Chondrocyte (in vitro differentiated cells): ENCODE results near the gene ZFP36L2. TPM values are rescaled to one million over a fixed set of nuclear protein-coding genes. Genes with fewer than 3 reads are reported as not detected.

ENCODE experiments used
- DNase-seq: peaks from one replicate; pipeline ENCODE4 v3.0.0; 2021; ENCODE audit warnings: mixed read lengths, low spot score
- H3K27ac Mint-ChIP-seq: one replicate; pipeline ENCODE4 v1.8.0; 2021; ENCODE audit warnings: mild to moderate bottlenecking, moderate library complexity, mixed read lengths; ENCODE audit not compliant: unreplicated experiment
- H3K27me3 Mint-ChIP-seq: 2 replicates; pipeline ENCODE4 v1.8.0; 2021; ENCODE audit warnings: low read depth, mixed read lengths
- H3K36me3 Mint-ChIP-seq: 2 replicates; pipeline ENCODE4 v1.8.0; 2021; ENCODE audit warnings: low read depth, mixed read lengths
- H3K4me1 Mint-ChIP-seq: 2 replicates; pipeline ENCODE4 v1.8.0; 2021; ENCODE audit warnings: low read depth, mild to moderate bottlenecking, mixed read lengths
- H3K4me3 Mint-ChIP-seq: one replicate; pipeline ENCODE4 v1.8.0; 2021; ENCODE audit warnings: mild to moderate bottlenecking, moderate library complexity, mixed read lengths; ENCODE audit not compliant: unreplicated experiment
- H3K9me3 Mint-ChIP-seq: 2 replicates; pipeline ENCODE4 v1.8.0; 2021; ENCODE audit warnings: low read depth, mixed read lengths
- CTCF ChIP-seq: fragments of 200-600 bp; sonication (generic); IDR thresholded peaks from 2 replicates; pipeline ENCODE4 v1.5.0; 2021; ENCODE audit warnings: antibody characterized with exemption, mild to moderate bottlenecking, moderate library complexity
- total RNA-seq: library from RNA; stranded (reverse); gene quantifications from 3 replicates; pipeline ENCODE4 v1.2.1, GENCODE V29; 2021

ZFP36L2 gene
- total RNA-seq, 1 donor from 2014 or later: 98.3 TPM

GRCh38 chr2:43212931-43213330 is 13.5 kb downstream of the ZFP36L2 start:
- peaks cover 18% of the 10 kb centered on the region for H3K4me1 Mint-ChIP-seq
- H3K27ac Mint-ChIP-seq: no peak overlapping the region
- H3K36me3 Mint-ChIP-seq: no peaks in the 10 kb centered on the region
- no peak overlapping the region for H3K4me3 Mint-ChIP-seq
- no peaks in the 10 kb centered on the region for H3K9me3 Mint-ChIP-seq
- H3K27me3 Mint-ChIP-seq: no peaks in the 10 kb centered on the region
- no peak for DNase-seq
- no peak for TF ChIP-seq CTCF

GRCh38 chr2:43212216-43212835 is 14.1 kb downstream of the ZFP36L2 start:
- Mint-ChIP-seq H3K27ac (no peak overlapping the region), H3K36me3 (no peaks in the 10 kb centered on the region), H3K4me1 (peaks cover 12% of the 10 kb centered on the region), H3K9me3 (no peaks in the 10 kb centered on the region), H3K4me3 (no peak overlapping the region), H3K27me3 (no peaks in the 10 kb centered on the region)
- no peak for TF ChIP-seq CTCF
- no peak for DNase-seq

DNA sequence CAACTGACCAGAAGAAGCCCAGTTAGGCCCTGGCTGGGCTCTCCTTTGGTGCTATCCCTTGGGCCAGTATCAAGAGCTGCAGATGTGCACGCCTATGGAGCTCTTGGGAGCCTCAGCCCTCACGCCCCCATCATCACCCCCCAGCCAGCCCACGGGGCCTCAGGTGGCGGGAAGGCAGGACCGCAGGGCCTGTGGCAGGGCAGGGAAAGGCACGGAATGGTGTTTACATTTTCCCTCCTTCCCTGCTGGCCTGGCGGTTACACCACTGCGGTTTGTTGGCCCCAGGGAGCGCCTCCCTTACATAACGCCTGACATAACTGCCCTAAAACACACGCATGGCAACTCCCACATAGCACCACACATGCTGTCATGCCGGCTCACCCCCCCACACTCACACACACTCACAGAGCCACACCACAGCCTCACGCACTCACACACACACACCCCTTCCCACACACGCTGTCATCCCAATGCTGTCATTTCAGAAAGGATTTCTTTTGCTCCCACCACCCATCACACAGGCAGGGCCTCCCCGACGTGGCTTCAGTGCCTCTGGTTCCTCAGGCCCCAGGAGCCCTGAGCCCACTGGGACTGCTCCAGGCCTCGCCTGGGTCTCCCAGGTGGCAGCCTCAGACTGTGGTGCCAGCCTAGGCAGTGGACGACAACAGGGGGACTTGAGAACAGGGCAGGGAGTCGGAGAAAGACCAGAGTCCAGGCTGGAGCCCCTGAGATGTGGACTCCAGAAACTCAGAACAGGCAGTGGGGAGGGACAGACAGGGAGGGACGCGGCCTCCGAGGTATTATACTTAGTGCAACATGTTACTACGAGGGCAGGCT is 15.7 kb downstream of the ZFP36L2 start:
- H3K27ac Mint-ChIP-seq: peak overlapping the region; percentile 29

DNA sequence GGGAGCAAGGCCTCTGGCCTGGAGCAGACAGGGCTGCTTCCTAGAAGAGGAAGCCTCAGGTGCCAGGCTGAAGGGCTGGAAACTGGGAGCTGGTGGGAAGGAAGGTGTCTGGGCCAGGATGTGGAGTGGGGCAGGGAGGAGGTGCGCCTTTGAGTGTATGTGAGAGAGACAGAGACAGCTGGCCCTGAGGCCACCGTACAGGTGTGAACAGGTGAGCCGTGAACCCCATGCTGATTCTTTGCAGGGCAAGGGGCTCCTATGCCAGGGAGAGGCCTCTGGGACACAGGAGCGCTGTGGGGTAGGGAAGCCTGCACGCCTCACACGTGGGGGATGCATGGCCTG is 16.3 kb downstream of the ZFP36L2 start:
- Mint-ChIP-seq H3K4me3 (no peak overlapping the region), H3K27ac (no peak overlapping the region), H3K36me3 (no peaks in the 10 kb centered on the region), H3K4me1 (peaks cover 7% of the 10 kb centered on the region), H3K27me3 (no peaks in the 10 kb centered on the region), H3K9me3 (no peaks in the 10 kb centered on the region)
- TF ChIP-seq CTCF: no peak
- DNase-seq: no peak

More for the DNA sequence above, 15.7 kb downstream of the ZFP36L2 start:
- no peaks in the 10 kb centered on the region for H3K9me3 Mint-ChIP-seq
- no peak for TF ChIP-seq CTCF
- no peaks in the 10 kb centered on the region for H3K36me3 Mint-ChIP-seq
- no peak for DNase-seq
- H3K27me3 Mint-ChIP-seq: no peaks in the 10 kb centered on the region
- peaks cover 7% of the 10 kb centered on the region for H3K4me1 Mint-ChIP-seq
- H3K4me3 Mint-ChIP-seq: no peak overlapping the region

DNA sequence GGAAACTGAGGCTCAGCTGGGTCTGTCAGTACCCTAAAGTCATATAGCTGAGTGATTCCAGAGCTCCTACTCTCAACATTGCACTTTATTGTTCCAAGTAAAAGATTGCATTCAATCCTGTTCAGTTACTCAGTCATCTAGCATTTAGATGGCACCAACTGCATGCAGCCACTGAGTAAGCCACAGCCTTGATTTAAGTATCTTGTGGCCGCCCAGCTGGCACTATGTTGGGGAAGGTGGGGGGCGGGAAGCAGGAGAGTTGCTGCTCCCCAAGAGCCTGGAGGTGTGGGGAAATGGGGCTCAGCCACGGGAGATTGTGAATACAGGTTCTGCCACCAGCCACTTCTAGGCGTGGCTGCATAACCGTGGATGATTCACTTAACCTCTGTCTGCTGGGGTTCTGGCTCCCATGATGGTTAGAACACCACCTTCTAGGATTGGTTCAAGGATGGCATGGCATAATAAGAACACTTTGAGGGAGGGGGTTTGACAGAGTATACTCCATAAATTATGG is 17.1 kb downstream of the ZFP36L2 start:
- DNase-seq: no peak
- no peak overlapping the region for H3K4me3 Mint-ChIP-seq
- H3K36me3 Mint-ChIP-seq: no peaks in the 10 kb centered on the region
- no peak for TF ChIP-seq CTCF
- H3K4me1 Mint-ChIP-seq: peaks cover 7% of the 10 kb centered on the region
- H3K9me3 Mint-ChIP-seq: no peaks in the 10 kb centered on the region
- H3K27ac Mint-ChIP-seq: no peak overlapping the region
- no peaks in the 10 kb centered on the region for H3K27me3 Mint-ChIP-seq
